OCI-LY3 (cell line): ENCODE data around the gene BRINP3.

Experiments
- EZH2phosphoT487 ChIP-seq: fragments of 200-600 bp; shearing (Covaris generic); IDR thresholded peaks from 2 replicates; pipeline ENCODE4 v1.6.1; 2018; ENCODE audit warnings: antibody characterized with exemption, mixed run types, low read depth
- TF ChIP-seq, protein P1 (sequence below): fragments of 200-600, 300-600 bp; sonication (generic); IDR thresholded peaks from 2 replicates; pipeline ENCODE4 v1.5.1; 2014; ENCODE audit warnings: antibody characterized with exemption, low read length, low read depth

DNA sequence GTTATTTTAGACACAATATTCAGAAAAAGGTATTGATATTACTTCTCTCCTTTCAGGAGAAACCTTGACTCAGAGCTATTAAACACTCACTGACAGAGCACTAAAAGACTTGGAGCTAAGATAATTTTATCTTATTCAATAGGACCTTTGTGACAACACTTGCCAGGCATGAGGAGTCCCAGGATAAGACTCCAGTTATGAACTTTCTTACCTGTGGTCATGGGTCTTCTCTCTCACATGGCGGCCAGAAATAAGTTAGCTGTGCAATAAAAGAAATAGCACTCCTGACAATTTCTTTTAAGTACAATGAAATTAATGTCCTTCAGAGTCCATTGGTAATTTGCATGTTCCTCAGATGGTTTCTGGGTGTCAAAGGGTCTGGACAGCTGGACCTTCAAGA, 382.1 kb downstream of the BRINP3 start:
- TF ChIP-seq, protein P1, sequence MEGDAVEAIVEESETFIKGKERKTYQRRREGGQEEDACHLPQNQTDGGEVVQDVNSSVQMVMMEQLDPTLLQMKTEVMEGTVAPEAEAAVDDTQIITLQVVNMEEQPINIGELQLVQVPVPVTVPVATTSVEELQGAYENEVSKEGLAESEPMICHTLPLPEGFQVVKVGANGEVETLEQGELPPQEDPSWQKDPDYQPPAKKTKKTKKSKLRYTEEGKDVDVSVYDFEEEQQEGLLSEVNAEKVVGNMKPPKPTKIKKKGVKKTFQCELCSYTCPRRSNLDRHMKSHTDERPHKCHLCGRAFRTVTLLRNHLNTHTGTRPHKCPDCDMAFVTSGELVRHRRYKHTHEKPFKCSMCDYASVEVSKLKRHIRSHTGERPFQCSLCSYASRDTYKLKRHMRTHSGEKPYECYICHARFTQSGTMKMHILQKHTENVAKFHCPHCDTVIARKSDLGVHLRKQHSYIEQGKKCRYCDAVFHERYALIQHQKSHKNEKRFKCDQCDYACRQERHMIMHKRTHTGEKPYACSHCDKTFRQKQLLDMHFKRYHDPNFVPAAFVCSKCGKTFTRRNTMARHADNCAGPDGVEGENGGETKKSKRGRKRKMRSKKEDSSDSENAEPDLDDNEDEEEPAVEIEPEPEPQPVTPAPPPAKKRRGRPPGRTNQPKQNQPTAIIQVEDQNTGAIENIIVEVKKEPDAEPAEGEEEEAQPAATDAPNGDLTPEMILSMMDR, result no peak
- no peak for TF ChIP-seq EZH2phosphoT487
